GM19193 (cell line): ENCODE measurements around the gene AUTS2.

ENCODE experiments used
- POLR2A ChIP-seq: IDR thresholded peaks from 4 replicates; pipeline ENCODE4 v1.6.1; 2011; ENCODE audit not compliant: insufficient read depth, insufficient read length; ENCODE audit errors: extremely low read depth

Gene AUTS2

GRCh38 chr7:70056363-70056762, 458.1 kb downstream of the AUTS2 start:
- no peak for TF ChIP-seq POLR2A

- no peak for TF ChIP-seq POLR2A
These were observed 462.2 kb downstream of the AUTS2 start for GRCh38 chr7:70060298-70061068.

GRCh38 chr7:70063371-70063770, 465.1 kb downstream of the AUTS2 start:
- TF ChIP-seq POLR2A = no peak

- no peak for TF ChIP-seq POLR2A
These were observed 465.7 kb downstream of the AUTS2 start for GRCh38 chr7:70063927-70064326.

- no peak for TF ChIP-seq POLR2A
These were observed 468.6 kb downstream of the AUTS2 start for GRCh38 chr7:70066844-70067243.

GRCh38 chr7:70068531-70068930, 470.3 kb downstream of the AUTS2 start:
- TF ChIP-seq POLR2A = no peak

- TF ChIP-seq POLR2A = no peak
These were observed 471.7 kb downstream of the AUTS2 start for GRCh38 chr7:70069977-70070376.

GRCh38 chr7:70071766-70072165, 473.5 kb downstream of the AUTS2 start:
- TF ChIP-seq POLR2A = no peak

GRCh38 chr7:70072220-70072619, 473.9 kb downstream of the AUTS2 start:
- no peak for TF ChIP-seq POLR2A

GRCh38 chr7:70076325-70076724, 478.1 kb downstream of the AUTS2 start:
- TF ChIP-seq POLR2A = no peak

- no peak for TF ChIP-seq POLR2A
These were observed 483.9 kb downstream of the AUTS2 start for GRCh38 chr7:70082099-70082611.

- TF ChIP-seq POLR2A = no peak
These were observed 493.1 kb downstream of the AUTS2 start for GRCh38 chr7:70091362-70091761.

GRCh38 chr7:70092314-70093204, 494.3 kb downstream of the AUTS2 start:
- TF ChIP-seq POLR2A = no peak

- TF ChIP-seq POLR2A = no peak
These were observed 495.1 kb downstream of the AUTS2 start for GRCh38 chr7:70093205-70093904.

GRCh38 chr7:70094831-70095230, 496.6 kb downstream of the AUTS2 start:
- TF ChIP-seq POLR2A = no peak
